SK-N-SH (cell line): ENCODE data around the gene KCNJ18. TPM values are rescaled to one million over a fixed set of nuclear protein-coding genes. Genes with fewer than 3 reads are reported as not detected.
"Not testable (repeated sequence)": the region's sequence is repeated elsewhere in the genome, so short reads cannot be mapped to it uniquely, and the experiment has no call there.

Source experiments
- CTCF ChIA-PET: fragments of 300-600, 350-600 bp; formaldehyde crosslinking; extraction: SDS; loops from one replicate; lab custom pipeline; 2021; lab: Yijun Ruan, JAX
- POLR2A ChIA-PET: fragments of 350-600 bp; sonication (Branson Sonifier 250); formaldehyde crosslinking; extraction: SDS; loops from one replicate; lab custom pipeline; 2020; ENCODE audit warnings: antibody characterized with exemption, inconsistent platforms; lab: Yijun Ruan, JAX
- DNase-seq: peaks from one replicate; pipeline ENCODE4 v3.0.0; 2012
- H2AFZ ChIP-seq: fragments of 200-600 bp; sonication (generic); 2 replicates; pipeline ENCODE4 v1.8.1; 2016; ENCODE audit warnings: antibody characterized with exemption, mild to moderate bottlenecking, low read depth
- H3F3A ChIP-seq: fragments of 200-600 bp; sonication (generic); replicated peaks from 2 replicates; pipeline ENCODE3; 2016; ENCODE audit warnings: antibody characterized with exemption, mild to moderate bottlenecking; ENCODE audit not compliant: insufficient read depth
- H3K27ac ChIP-seq, 2 experiments: fragments of 200-500 bp in 1 of 2; fragments of 200-600 bp in 1 of 2; sonication (Bioruptor generic) in 1 of 2; sonication (generic), shearing (Covaris generic) in 1 of 2; 2 replicates each; pipeline versions ENCODE4 v1.5.1 to v1.6.1; 2014 to 2016; ENCODE audit warnings: low read depth in 2 of 2, inconsistent platforms in 1 of 2, low read length in 1 of 2, mild to moderate bottlenecking in 1 of 2, mixed read lengths in 1 of 2
- H3K27me3 ChIP-seq: fragments of 200-600 bp; sonication (generic), shearing (Covaris generic); 2 replicates; pipeline ENCODE4 v1.6.1; 2016; ENCODE audit warnings: mixed run types; ENCODE audit not compliant: insufficient read depth
- H3K36me3 ChIP-seq, 2 experiments: fragments of 200-500 bp in 1 of 2; fragments of 200-600 bp in 1 of 2; sonication (Bioruptor generic) in 1 of 2; sonication (generic) in 1 of 2; replicated peaks in 1 of 2; 2 replicates each; pipeline versions ENCODE3 to v1.5.1; 2014 to 2016; ENCODE audit warnings: low read length in 1 of 2, mild to moderate bottlenecking in 1 of 2; ENCODE audit not compliant: insufficient read depth in 2 of 2, control insufficient read depth in 1 of 2
- H3K4me1 ChIP-seq, 2 experiments: fragments of 200-500 bp in 1 of 2; fragments of 200-600 bp in 1 of 2; sonication (Bioruptor generic) in 1 of 2; sonication (generic), shearing (Covaris generic) in 1 of 2; 2 replicates each; pipeline versions ENCODE4 v1.5.1 to v1.6.1; 2014 to 2016; ENCODE audit warnings: low read depth in 1 of 2, low read length in 1 of 2, mixed run types in 1 of 2; ENCODE audit not compliant: insufficient read depth in 2 of 2, control insufficient read depth in 1 of 2
- H3K4me2 ChIP-seq: fragments of 200-600 bp; sonication (generic), shearing (Covaris generic); 2 replicates; pipeline ENCODE4 v1.6.1; 2017; ENCODE audit warnings: mixed run types
- H3K4me3 ChIP-seq, 2 experiments: fragments of 200-500 bp in 1 of 2; fragments of 200-600 bp in 1 of 2; sonication (Bioruptor generic) in 1 of 2; sonication (generic), shearing (Covaris generic) in 1 of 2; 2 replicates each; pipeline versions ENCODE4 v1.5.1 to v1.8.1; 2014 to 2016; ENCODE audit warnings: low read depth in 2 of 2, inconsistent platforms in 1 of 2, low read length in 1 of 2, mild to moderate bottlenecking in 1 of 2, mixed read lengths in 1 of 2, moderate library complexity in 1 of 2
- H3K79me2 ChIP-seq: fragments of 200-600 bp; sonication (generic); 2 replicates; pipeline ENCODE4 v1.8.1; 2017; ENCODE audit warnings: mild to moderate bottlenecking; ENCODE audit not compliant: insufficient read depth
- H3K9ac ChIP-seq: fragments of 200-600 bp; sonication (generic); 2 replicates; pipeline ENCODE4 v1.6.1; 2017; ENCODE audit warnings: mixed run types
- H3K9me2 ChIP-seq: fragments of 200-600 bp; sonication (generic); 2 replicates; pipeline ENCODE4 v1.6.1; 2017; ENCODE audit warnings: mixed run types
- H3K9me3 ChIP-seq: fragments of 200-600 bp; sonication (generic); 2 replicates; pipeline ENCODE4 v1.6.1; 2017; ENCODE audit warnings: mixed run types, mild to moderate bottlenecking, moderate library complexity
- H4K20me1 ChIP-seq: fragments of 200-600 bp; sonication (generic); 2 replicates; pipeline ENCODE4 v1.6.1; 2017; ENCODE audit warnings: mild to moderate bottlenecking, mixed run types; ENCODE audit not compliant: insufficient read depth
- WGBS: methylation state at CpG from one replicate; pipeline ENCODE4 v1.1.6; 2017; ENCODE audit warnings: low lambda C conversion rate; 5-methylcytosine and 5-hydroxymethylcytosine counted together
- polyA plus RNA-seq, 3 experiments: library from polyadenylated mRNA; depleted of rRNA; stranded (reverse); fragments of >200 nt; gene quantifications; 2 replicates each; pipeline ENCODE4 v1.2.3, GENCODE V29; 2012

The KCNJ18 gene
- polyA plus RNA-seq, 1 of the 3 experiments (the other 2 are of a cell fraction): not detected

- CTCF ChIA-PET, H3F3A ChIP-seq, H3K36me3 ChIP-seq, H3K9ac ChIP-seq, H3K27ac ChIP-seq, DNase-seq, H3K9me2 ChIP-seq, H4K20me1 ChIP-seq, H2AFZ ChIP-seq, POLR2A ChIA-PET, H3K4me2 ChIP-seq, H3K4me1 ChIP-seq, H3K9me3 ChIP-seq, H3K79me2 ChIP-seq, H3K4me3 ChIP-seq: not testable (repeated sequence)
- peaks cover 34% of the 10 kb centered on the region; the same call in 1 of the 2 replicates for H3K27me3 ChIP-seq
- WGBS: 3% methylated on average over 10 of the region's 12 CpGs
Observed at GRCh38 chr17:21719511-21720226, 27.3 kb downstream of the KCNJ18 start.

GRCh38 chr17:21720566-21720965, 28.2 kb downstream of the KCNJ18 start:
- H3K4me2 ChIP-seq, CTCF ChIA-PET, H3K9ac ChIP-seq, H3K27ac ChIP-seq, H4K20me1 ChIP-seq, POLR2A ChIA-PET, H3K4me3 ChIP-seq, DNase-seq, H3K9me2 ChIP-seq, H3K79me2 ChIP-seq, H3K9me3 ChIP-seq, H2AFZ ChIP-seq, H3K4me1 ChIP-seq, H3K36me3 ChIP-seq, H3F3A ChIP-seq: not testable (repeated sequence)
- peaks cover 34% of the 10 kb centered on the region; the same call in 1 of the 2 replicates for H3K27me3 ChIP-seq
- 2% methylated on average over 8 of the region's 8 CpGs for WGBS

- H3F3A ChIP-seq, POLR2A ChIA-PET, DNase-seq, H3K9me3 ChIP-seq, H3K9me2 ChIP-seq, H3K9ac ChIP-seq, H3K27ac ChIP-seq, CTCF ChIA-PET, H3K4me1 ChIP-seq, H3K4me2 ChIP-seq, H4K20me1 ChIP-seq, H3K4me3 ChIP-seq, H3K79me2 ChIP-seq, H3K36me3 ChIP-seq, H2AFZ ChIP-seq: not testable (repeated sequence)
- peaks cover 34% of the 10 kb centered on the region; the same call in 1 of the 2 replicates for H3K27me3 ChIP-seq
- WGBS: 4% methylated on average over 4 of the region's 7 CpGs
Observed at GRCh38 chr17:21722268-21722667, 29.9 kb downstream of the KCNJ18 start.

GRCh38 chr17:21724216-21725006, 32.1 kb downstream of the KCNJ18 start:
- H3K27ac ChIP-seq, H3K4me2 ChIP-seq, H3F3A ChIP-seq, H3K4me1 ChIP-seq, POLR2A ChIA-PET, CTCF ChIA-PET, H4K20me1 ChIP-seq, H3K4me3 ChIP-seq, H2AFZ ChIP-seq, H3K9me2 ChIP-seq, H3K36me3 ChIP-seq, H3K79me2 ChIP-seq, H3K9me3 ChIP-seq, H3K9ac ChIP-seq, DNase-seq: not testable (repeated sequence)
- peaks cover 33% of the 10 kb centered on the region; the same call in 1 of the 2 replicates for H3K27me3 ChIP-seq
- WGBS: 11% methylated on average over 5 of the region's 6 CpGs

GRCh38 chr17:21731076-21731475, 38.8 kb downstream of the KCNJ18 start:
- H3K9me3 ChIP-seq, H3F3A ChIP-seq, H3K4me3 ChIP-seq, H3K4me2 ChIP-seq, H3K9me2 ChIP-seq, H3K4me1 ChIP-seq, H3K9ac ChIP-seq, H2AFZ ChIP-seq, H3K79me2 ChIP-seq, CTCF ChIA-PET, DNase-seq, POLR2A ChIA-PET, H3K27ac ChIP-seq, H3K36me3 ChIP-seq, H4K20me1 ChIP-seq: not testable (repeated sequence)
- H3K27me3 ChIP-seq: peaks cover 20% of the 10 kb centered on the region; the same call in 1 of the 2 replicates
- whole genome bisulfite sequencing: 6% methylated on average over 5 of the region's 5 CpGs

- H3K9me2 ChIP-seq, CTCF ChIA-PET, H3K4me3 ChIP-seq, H3K4me1 ChIP-seq, H3K4me2 ChIP-seq, DNase-seq, H3K9ac ChIP-seq, H3K36me3 ChIP-seq, H4K20me1 ChIP-seq, H3K9me3 ChIP-seq, H3K27ac ChIP-seq, H3F3A ChIP-seq, H3K79me2 ChIP-seq, H2AFZ ChIP-seq, POLR2A ChIA-PET: not testable (repeated sequence)
- WGBS: 7% methylated on average over 3 of the region's 3 CpGs
- H3K27me3 ChIP-seq: peaks cover 20% of the 10 kb centered on the region; the same call in 1 of the 2 replicates
Observed at GRCh38 chr17:21733931-21734330, 41.6 kb downstream of the KCNJ18 start.
